Right lobe of liver (tissue), 6 donors: ENCODE results near the gene ATP5PD. TPM values are rescaled to one million over a fixed set of nuclear protein-coding genes. Genes with fewer than 3 reads are reported as not detected.
"Not testable (repeated sequence)": the region's sequence is repeated elsewhere in the genome, so short reads cannot be mapped to it uniquely, and the experiment has no call there.

ENCODE experiments used
- ATAC-seq, 4 donors: fragments of 200-7000 bp; cut with Tn5 transposase; one replicate each; pipeline ENCODE4 v1.9.1; 2020; ENCODE audit warnings: mild to moderate bottlenecking in 4 of 4, moderate library complexity in 4 of 4
- DNase-seq, 3 donors: peaks; one replicate each; pipeline ENCODE4 v3.0.0-alpha.2; 2020
- H3K27ac ChIP-seq, 3 donors: fragments of 200-600 bp; one replicate each; pipeline ENCODE4 v1.8.0; 2022
- H3K27me3 ChIP-seq, 2 donors: fragments of 200-600 bp; one replicate each; pipeline ENCODE4 v1.8.0; 2022
- H3K36me3 ChIP-seq, 4 donors: fragments of 200-600 bp; sonication (generic) in 1 of 4; one replicate each; pipeline versions ENCODE4 v1.5.1 to v1.8.0; 2017 to 2022; ENCODE audit warnings: control low read depth in 1 of 4
- H3K4me1 ChIP-seq, 4 donors: fragments of 200-600 bp; sonication (generic) in 1 of 4; one replicate each; pipeline versions ENCODE4 v1.5.1 to v1.8.0; 2017 to 2022; ENCODE audit warnings: control low read depth in 1 of 4
- H3K4me3 ChIP-seq, 3 donors: fragments of 200-600 bp; one replicate each; pipeline ENCODE4 v1.8.0; 2022
- H3K9me3 ChIP-seq, 4 donors: fragments of 200-600 bp; sonication (generic) in 1 of 4; one replicate each; pipeline versions ENCODE4 v1.5.1 to v1.8.0; 2017 to 2022; ENCODE audit warnings: control low read depth in 1 of 4
- POLR2A ChIP-seq: fragments of 450-650 bp; IDR thresholded peaks from one replicate; pipeline ENCODE4 v1.6.1; 2017; ENCODE audit warnings: antibody characterized with exemption, mild to moderate bottlenecking
- WGBS: methylation state at CpG from one replicate; pipeline ENCODE4 v1.1.6; 2018; ENCODE audit warnings: low coverage, low lambda C conversion rate; ENCODE audit not compliant: insufficient coverage; ENCODE audit errors: missing lambda C conversion rate; 5-methylcytosine and 5-hydroxymethylcytosine counted together
- intact Hi-C, 2 donors: fragments of 100-400 bp; cut with DNase I; formaldehyde crosslinking; loops; one replicate each; pipeline versions ENCODE4 v1.11.2 to v1.14.1; 2022
- total RNA-seq, 6 experiments: library from RNA; depleted of rRNA in 2 of 6; stranded (reverse); fragments of >200 nt in 2 of 6; fragmentation: NEBNext Ultra II Directional in 3 of 6; extraction: Animal tissue kit (Norgen Biotek cat#: 25700) in 3 of 6; gene quantifications; one replicate each; pipeline versions ENCODE4 v1.1.0 to v1.2.4, GENCODE V29; 2016 to 2023
- TF ChIP-seq, protein P1 (sequence below), 4 donors: fragments of 200-600 bp in 3 of 4; fragments of 450-650 bp in 1 of 4; IDR thresholded peaks; one replicate each; pipeline versions ENCODE4 v1.5.1 to v1.8.0; 2016 to 2022; ENCODE audit warnings: antibody characterized with exemption in 4 of 4, mild to moderate bottlenecking in 2 of 4
- donor health status: DM: no; HTN: yes; CAD: no.
- donor health status: DM: no; HTN: no; CAD: no.
- donor health status: DM: no; HTN: no; CAD: no.
- donor health status: DM: no; HTN: yes; CAD: no.
- donor health status: DM: no; HTN: yes; CAD: no.

The ATP5PD gene
- total RNA-seq, 6 experiments from 2014 or later: 145 to 262 (median 179) TPM

GRCh38 chr17:75077072-75077495 lies 30.3 kb upstream of the ATP5PD start:
- Histone ChIP-seq H3K36me3 (no peaks in the 10 kb centered on the region), H3K9me3 (no peaks in the 10 kb centered on the region), H3K27me3 (no peaks in the 10 kb centered on the region), H3K4me3 (peak overlapping the region; percentile 46 to 60 (median 56)), H3K4me1 (peaks cover 0 to 31% (median 15%) of the 10 kb centered on the region in 4 donors), H3K27ac (peak overlapping the region; percentile 77 to 91 (median 79))
- DNase-seq (peak; percentile 88 to 93 (median 90)), ATAC-seq (peak; percentile 67 to 85 (median 82))
- WGBS: 0% methylated on average over 1 of the region's 30 CpGs
- TF ChIP-seq, protein P1, sequence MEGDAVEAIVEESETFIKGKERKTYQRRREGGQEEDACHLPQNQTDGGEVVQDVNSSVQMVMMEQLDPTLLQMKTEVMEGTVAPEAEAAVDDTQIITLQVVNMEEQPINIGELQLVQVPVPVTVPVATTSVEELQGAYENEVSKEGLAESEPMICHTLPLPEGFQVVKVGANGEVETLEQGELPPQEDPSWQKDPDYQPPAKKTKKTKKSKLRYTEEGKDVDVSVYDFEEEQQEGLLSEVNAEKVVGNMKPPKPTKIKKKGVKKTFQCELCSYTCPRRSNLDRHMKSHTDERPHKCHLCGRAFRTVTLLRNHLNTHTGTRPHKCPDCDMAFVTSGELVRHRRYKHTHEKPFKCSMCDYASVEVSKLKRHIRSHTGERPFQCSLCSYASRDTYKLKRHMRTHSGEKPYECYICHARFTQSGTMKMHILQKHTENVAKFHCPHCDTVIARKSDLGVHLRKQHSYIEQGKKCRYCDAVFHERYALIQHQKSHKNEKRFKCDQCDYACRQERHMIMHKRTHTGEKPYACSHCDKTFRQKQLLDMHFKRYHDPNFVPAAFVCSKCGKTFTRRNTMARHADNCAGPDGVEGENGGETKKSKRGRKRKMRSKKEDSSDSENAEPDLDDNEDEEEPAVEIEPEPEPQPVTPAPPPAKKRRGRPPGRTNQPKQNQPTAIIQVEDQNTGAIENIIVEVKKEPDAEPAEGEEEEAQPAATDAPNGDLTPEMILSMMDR (IDR thresholded peaks at IDR 0.05): no peak
- TF ChIP-seq POLR2A: peak; percentile 52
- intact Hi-C loops: no loop called here

- TF ChIP-seq, protein P1 (IDR thresholded peaks at IDR 0.05): no peak
- no peak for TF ChIP-seq POLR2A
- peaks cover 0 to 31% (median 15%) of the 10 kb centered on the region in 4 donors for H3K4me1 ChIP-seq
- intact Hi-C loops: no loop called here
- no peak for ATAC-seq
- no peak for DNase-seq
- H3K27ac ChIP-seq: no peak overlapping the region
- H3K27me3 ChIP-seq: no peaks in the 10 kb centered on the region
- H3K9me3 ChIP-seq: no peaks in the 10 kb centered on the region
- 41% methylated on average over 3 of the region's 4 CpGs for WGBS
- H3K36me3 ChIP-seq: no peaks in the 10 kb centered on the region
- H3K4me3 ChIP-seq: no peak overlapping the region
Observed at GRCh38 chr17:75075597-75076336, 29.0 kb upstream of the ATP5PD start.

DNA sequence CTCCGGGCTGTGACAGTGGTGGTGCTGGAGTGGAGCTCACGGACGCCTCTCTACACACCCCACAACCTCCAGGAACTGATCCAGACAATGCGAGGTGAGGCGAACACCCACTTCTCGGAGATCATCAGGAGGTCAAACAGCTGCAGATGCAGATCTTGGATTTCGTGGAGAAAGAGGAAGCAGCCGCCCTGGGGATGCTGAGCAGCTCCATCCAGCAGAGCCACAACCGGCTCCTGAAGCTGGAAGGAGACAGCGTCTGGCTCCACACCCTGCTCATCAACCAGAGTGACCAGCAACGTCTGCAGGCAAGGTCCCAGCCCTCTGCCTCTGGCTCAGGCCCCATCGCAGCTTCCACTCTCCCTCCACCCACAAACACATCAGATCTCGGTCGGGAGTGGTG lies 27.8 kb upstream of the ATP5PD start:
- no peak for ATAC-seq
- no CpG with 5 or more reads among the region's 14 CpGs for WGBS
- H3K27me3 ChIP-seq: no peaks in the 10 kb centered on the region
- no peaks in the 10 kb centered on the region for H3K36me3 ChIP-seq
- TF ChIP-seq POLR2A: no peak
- TF ChIP-seq, protein P1 (IDR thresholded peaks at IDR 0.05): no peak
- no peak overlapping the region for H3K27ac ChIP-seq
- intact Hi-C loops: no loop called here
- H3K9me3 ChIP-seq: no peaks in the 10 kb centered on the region
- H3K4me3 ChIP-seq: no peak overlapping the region
- H3K4me1 ChIP-seq: peaks cover 0 to 31% (median 15%) of the 10 kb centered on the region in 4 donors
- no peak for DNase-seq

GRCh38 chr17:75073618-75074047 lies 26.9 kb upstream of the ATP5PD start:
- intact Hi-C loops: no loop called here
- DNase-seq (no peak), ATAC-seq (peak in 2 of 4 donors; percentile 5 to 14)
- TF ChIP-seq POLR2A: no peak
- TF ChIP-seq, protein P1 (IDR thresholded peaks at IDR 0.05): no peak
- no peaks in the 10 kb centered on the region for H3K9me3 ChIP-seq
- H3K36me3 ChIP-seq: no peaks in the 10 kb centered on the region
- WGBS: 25% methylated on average over 2 of the region's 5 CpGs
- H3K4me3 ChIP-seq: no peak overlapping the region
- no peak overlapping the region for H3K27ac ChIP-seq
- no peaks in the 10 kb centered on the region for H3K27me3 ChIP-seq
- peaks cover 0 to 22% (median 12%) of the 10 kb centered on the region in 4 donors for H3K4me1 ChIP-seq

- H3K4me3 ChIP-seq, H3K27me3 ChIP-seq, H3K9me3 ChIP-seq, ATAC-seq, H3K36me3 ChIP-seq, H3K27ac ChIP-seq, intact Hi-C loops, DNase-seq: not testable (repeated sequence)
- WGBS: 94% methylated on average over 3 of the region's 5 CpGs
- peaks cover 0 to 16% (median 6%) of the 10 kb centered on the region in 4 donors for H3K4me1 ChIP-seq
Observed at GRCh38 chr17:75072909-75073308, 26.1 kb upstream of the ATP5PD start.

DNA sequence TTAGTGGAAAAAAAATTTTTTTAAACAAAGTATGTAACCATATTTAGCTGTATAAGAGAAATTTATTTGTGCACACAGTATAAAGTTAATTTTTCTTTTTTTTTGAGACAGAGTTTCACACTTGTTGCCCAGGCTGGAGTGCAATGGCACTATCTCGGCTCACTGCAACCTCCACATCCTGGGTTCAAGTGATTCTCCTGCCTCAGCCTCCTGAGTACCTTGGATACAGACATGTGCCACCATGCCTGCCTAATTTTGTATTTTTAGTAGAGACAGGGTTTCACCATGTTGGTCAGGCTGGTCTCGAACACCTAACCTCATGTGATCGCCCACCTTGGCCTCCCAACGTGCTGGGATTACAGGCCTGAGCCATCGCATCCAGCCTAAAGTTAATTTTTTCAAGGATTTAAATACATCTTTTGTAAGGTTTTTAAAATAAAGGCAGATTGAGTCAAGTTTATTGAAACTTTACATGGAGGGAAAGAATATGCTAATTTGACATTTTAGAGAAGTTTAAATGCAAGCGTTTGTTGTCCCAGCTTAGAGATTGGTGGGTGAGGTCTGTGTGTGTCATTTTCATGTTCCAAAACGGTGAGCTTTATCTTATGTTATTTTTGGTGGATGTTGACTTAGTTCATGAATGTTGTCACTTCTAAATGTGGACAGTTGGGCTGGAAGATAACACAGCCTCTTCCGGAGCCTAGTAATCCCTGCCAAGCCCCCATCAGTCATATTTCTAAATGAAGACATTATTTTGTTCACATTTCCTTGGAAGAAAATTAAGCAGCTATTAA lies 24.9 kb upstream of the ATP5PD start:
- DNase-seq: not testable (repeated sequence)

More for the DNA sequence above, 24.9 kb upstream of the ATP5PD start:
- H3K27ac ChIP-seq, H3K36me3 ChIP-seq, intact Hi-C loops, H3K4me1 ChIP-seq, H3K9me3 ChIP-seq, ATAC-seq, H3K27me3 ChIP-seq, H3K4me3 ChIP-seq: not testable (repeated sequence)
- WGBS: 75% methylated on average over 8 of the region's 8 CpGs
